Measurements from ENCODE around the gene MYG1.

Gene MYG1

GRCh38 chr12:53344824-53345485 is 45.5 kb downstream of the MYG1 start:
- DNase-seq, result peak; percentile 70 to 93 (median 82)
- intact Hi-C loops (cut with DNase I), result loop anchor here (1.0 kb wide), 1 partner anchor 20 kb away; no protein-coding TSS in a partner anchor

GRCh38 chr12:53345486-53346188 is 46.1 kb downstream of the MYG1 start:
- intact Hi-C loops (cut with DNase I), result loop anchor here (1.0 kb wide), 1 partner anchor 20 kb away; no protein-coding TSS in a partner anchor
- no peak for DNase-seq

GRCh38 chr12:53346491-53346890 is 47.0 kb downstream of the MYG1 start:
- no peak for DNase-seq

GRCh38 chr12:53347905-53348304 is 48.4 kb downstream of the MYG1 start:
- no peak for DNase-seq
- intact Hi-C loops (cut with DNase I), result no loop called here

More at GRCh38 chr12:53346491-53346890, 47.0 kb downstream of the MYG1 start:
- intact Hi-C loops (cut with DNase I), result no loop called here

GRCh38 chr12:53352331-53353256 is 53.1 kb downstream of the MYG1 start:
- peak; percentile 45 to 95 (median 86) for DNase-seq
- intact Hi-C loops (cut with DNase I), result loop anchor here (5.0 to 10.0 kb wide), 2 partner anchors 65 to 152 kb away; partner anchors contain the start of genes NPFF and TARBP2

GRCh38 chr12:53353257-53353655 is 53.8 kb downstream of the MYG1 start:
- intact Hi-C loops (cut with DNase I), result loop anchor here (5.0 to 10.0 kb wide), 2 partner anchors 64 to 152 kb away; partner anchors contain the start of genes NPFF and TARBP2
- no peak for DNase-seq

GRCh38 chr12:53355121-53355520 is 55.6 kb downstream of the MYG1 start:
- DNase-seq, result no peak
- intact Hi-C loops (cut with DNase I), result loop anchor here (10.0 kb wide), 1 partner anchor 150 kb away; the partner anchor contains the start of genes NPFF and TARBP2
